Osteocyte (in vitro differentiated cells): ENCODE data around the gene CSF1. TPM values are rescaled to one million over a fixed set of nuclear protein-coding genes. Genes with fewer than 3 reads are reported as not detected.

Experiments
- DNase-seq: peaks from one replicate; pipeline ENCODE4 v3.0.0; 2021; ENCODE audit warnings: mixed read lengths; ENCODE audit not compliant: unreplicated experiment; ENCODE audit errors: extremely low spot score
- H3K27ac Mint-ChIP-seq: one replicate; pipeline ENCODE4 v1.8.0; 2021; ENCODE audit warnings: mild to moderate bottlenecking, mixed read lengths; ENCODE audit not compliant: unreplicated experiment
- H3K27me3 Mint-ChIP-seq: one replicate; pipeline ENCODE4 v1.8.0; 2021; ENCODE audit warnings: mixed read lengths; ENCODE audit not compliant: unreplicated experiment
- H3K36me3 Mint-ChIP-seq: one replicate; pipeline ENCODE4 v1.8.0; 2021; ENCODE audit warnings: mixed read lengths; ENCODE audit not compliant: unreplicated experiment
- H3K4me1 Mint-ChIP-seq: one replicate; pipeline ENCODE4 v1.8.0; 2021; ENCODE audit warnings: mixed read lengths; ENCODE audit not compliant: unreplicated experiment
- H3K4me3 Mint-ChIP-seq: one replicate; pipeline ENCODE4 v1.8.0; 2021; ENCODE audit warnings: mild to moderate bottlenecking, moderate library complexity, mixed read lengths; ENCODE audit not compliant: unreplicated experiment
- H3K9me3 Mint-ChIP-seq: one replicate; pipeline ENCODE4 v1.8.0; 2021; ENCODE audit warnings: mixed read lengths; ENCODE audit not compliant: unreplicated experiment
- total RNA-seq: library from RNA; stranded (reverse); gene quantifications from 2 replicates; pipeline ENCODE4 v1.2.1, GENCODE V29; 2021
- TF ChIP-seq, protein P1 (sequence below): fragments of 200-600 bp; sonication (generic); IDR thresholded peaks from 2 replicates; pipeline ENCODE4 v1.5.0; 2021; ENCODE audit warnings: antibody characterized with exemption, mild to moderate bottlenecking, moderate library complexity

The CSF1 gene
- total RNA-seq, 1 donor from 2014 or later = 27.9 TPM

- H3K36me3 Mint-ChIP-seq = no peaks in the 10 kb centered on the region
Measured at GRCh38 chr1:109974191-109974590, 63.5 kb downstream of the CSF1 start.

DNA sequence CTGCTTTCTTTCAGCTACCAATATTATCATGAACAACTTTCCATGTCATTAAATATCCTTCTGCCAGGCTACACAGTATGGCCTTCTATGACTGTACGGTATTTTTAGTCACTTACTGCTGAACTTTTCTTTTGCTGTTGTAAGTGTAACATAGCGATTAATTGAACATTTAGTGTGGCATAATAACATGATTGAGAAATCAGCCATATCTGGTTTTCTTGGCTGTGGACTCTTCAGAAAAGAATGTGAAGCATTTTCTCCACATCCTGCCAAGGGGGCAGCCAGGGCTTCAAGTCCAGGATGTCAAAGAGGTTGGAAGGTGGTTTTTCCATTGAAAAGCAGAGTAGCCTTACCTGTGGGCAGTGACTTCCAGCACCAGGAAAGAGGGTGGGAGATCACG lies 65.1 kb downstream of the CSF1 start:
- Mint-ChIP-seq H3K27ac (peak overlapping the region; percentile 11), H3K36me3 (no peaks in the 10 kb centered on the region), H3K27me3 (no peaks in the 10 kb centered on the region), H3K4me3 (no peak overlapping the region), H3K9me3 (no peaks in the 10 kb centered on the region), H3K4me1 (peaks cover 29% of the 10 kb centered on the region)
- TF ChIP-seq, protein P1, sequence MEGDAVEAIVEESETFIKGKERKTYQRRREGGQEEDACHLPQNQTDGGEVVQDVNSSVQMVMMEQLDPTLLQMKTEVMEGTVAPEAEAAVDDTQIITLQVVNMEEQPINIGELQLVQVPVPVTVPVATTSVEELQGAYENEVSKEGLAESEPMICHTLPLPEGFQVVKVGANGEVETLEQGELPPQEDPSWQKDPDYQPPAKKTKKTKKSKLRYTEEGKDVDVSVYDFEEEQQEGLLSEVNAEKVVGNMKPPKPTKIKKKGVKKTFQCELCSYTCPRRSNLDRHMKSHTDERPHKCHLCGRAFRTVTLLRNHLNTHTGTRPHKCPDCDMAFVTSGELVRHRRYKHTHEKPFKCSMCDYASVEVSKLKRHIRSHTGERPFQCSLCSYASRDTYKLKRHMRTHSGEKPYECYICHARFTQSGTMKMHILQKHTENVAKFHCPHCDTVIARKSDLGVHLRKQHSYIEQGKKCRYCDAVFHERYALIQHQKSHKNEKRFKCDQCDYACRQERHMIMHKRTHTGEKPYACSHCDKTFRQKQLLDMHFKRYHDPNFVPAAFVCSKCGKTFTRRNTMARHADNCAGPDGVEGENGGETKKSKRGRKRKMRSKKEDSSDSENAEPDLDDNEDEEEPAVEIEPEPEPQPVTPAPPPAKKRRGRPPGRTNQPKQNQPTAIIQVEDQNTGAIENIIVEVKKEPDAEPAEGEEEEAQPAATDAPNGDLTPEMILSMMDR = no peak
- DNase-seq = no peak

More at GRCh38 chr1:109974191-109974590, 63.5 kb downstream of the CSF1 start:
- peaks cover 21% of the 10 kb centered on the region for H3K4me1 Mint-ChIP-seq
- H3K9me3 Mint-ChIP-seq = no peaks in the 10 kb centered on the region
- DNase-seq = no peak
- H3K4me3 Mint-ChIP-seq = no peak overlapping the region
- no peak overlapping the region for H3K27ac Mint-ChIP-seq
- no peaks in the 10 kb centered on the region for H3K27me3 Mint-ChIP-seq
- TF ChIP-seq, protein P1 = no peak

- Mint-ChIP-seq H3K4me1 (peaks cover 36% of the 10 kb centered on the region), H3K36me3 (no peaks in the 10 kb centered on the region), H3K9me3 (no peaks in the 10 kb centered on the region), H3K4me3 (no peak overlapping the region), H3K27me3 (no peaks in the 10 kb centered on the region), H3K27ac (no peak overlapping the region)
- no peak for DNase-seq
- TF ChIP-seq, protein P1 = no peak
Measured at GRCh38 chr1:109976762-109977161, 66.1 kb downstream of the CSF1 start.

- peaks cover 40% of the 10 kb centered on the region for H3K4me1 Mint-ChIP-seq
- H3K36me3 Mint-ChIP-seq = no peaks in the 10 kb centered on the region
- no peaks in the 10 kb centered on the region for H3K9me3 Mint-ChIP-seq
- no peak overlapping the region for H3K27ac Mint-ChIP-seq
- TF ChIP-seq, protein P1 = no peak
- no peaks in the 10 kb centered on the region for H3K27me3 Mint-ChIP-seq
- H3K4me3 Mint-ChIP-seq = no peak overlapping the region
- DNase-seq = no peak
Measured at GRCh38 chr1:109977225-109977624, 66.6 kb downstream of the CSF1 start.

DNA sequence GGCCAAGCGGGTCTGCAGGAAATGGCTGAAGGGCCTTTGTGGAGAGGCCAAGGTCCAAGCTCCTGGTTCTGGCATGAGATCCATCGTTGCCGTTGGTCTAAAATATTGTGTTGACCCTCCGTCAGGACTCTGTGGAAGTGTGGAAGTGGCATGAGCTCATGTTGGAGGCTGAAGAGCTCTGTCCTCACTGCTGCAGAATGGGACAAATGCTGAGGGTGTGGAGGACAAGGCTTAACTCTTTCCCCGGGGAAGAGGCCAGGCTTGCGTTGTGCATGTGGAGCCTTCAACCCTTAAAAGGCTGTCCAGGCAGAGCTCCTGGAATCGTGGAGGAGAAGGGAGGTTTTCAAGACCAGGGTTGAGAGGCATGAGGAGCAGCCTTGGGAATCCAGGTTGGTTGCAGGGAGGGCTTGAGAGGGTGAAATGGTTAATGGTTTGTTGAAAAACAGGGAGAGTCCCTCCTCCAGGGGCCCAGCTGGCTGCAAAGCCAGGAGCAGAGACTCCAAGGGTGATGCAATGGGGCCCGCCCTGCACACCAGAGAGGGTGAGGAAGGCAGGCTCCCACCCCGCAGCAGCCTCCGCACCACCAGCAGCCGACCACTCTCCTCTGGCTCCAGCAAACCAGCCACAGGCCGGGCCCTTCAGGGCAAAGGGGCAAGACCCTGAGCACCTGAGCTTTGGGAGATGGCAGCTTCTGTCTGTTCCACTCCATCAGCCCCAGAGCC lies 67.2 kb downstream of the CSF1 start:
- TF ChIP-seq, protein P1 = no peak
- H3K36me3 Mint-ChIP-seq = no peaks in the 10 kb centered on the region
- H3K27me3 Mint-ChIP-seq = no peaks in the 10 kb centered on the region
- no peak overlapping the region for H3K4me3 Mint-ChIP-seq
- no peaks in the 10 kb centered on the region for H3K9me3 Mint-ChIP-seq
- H3K4me1 Mint-ChIP-seq = peaks cover 44% of the 10 kb centered on the region
- no peak for DNase-seq
- H3K27ac Mint-ChIP-seq = no peak overlapping the region
